ENCODE data around the gene TRAPPC3L.

TRAPPC3L gene

DNA sequence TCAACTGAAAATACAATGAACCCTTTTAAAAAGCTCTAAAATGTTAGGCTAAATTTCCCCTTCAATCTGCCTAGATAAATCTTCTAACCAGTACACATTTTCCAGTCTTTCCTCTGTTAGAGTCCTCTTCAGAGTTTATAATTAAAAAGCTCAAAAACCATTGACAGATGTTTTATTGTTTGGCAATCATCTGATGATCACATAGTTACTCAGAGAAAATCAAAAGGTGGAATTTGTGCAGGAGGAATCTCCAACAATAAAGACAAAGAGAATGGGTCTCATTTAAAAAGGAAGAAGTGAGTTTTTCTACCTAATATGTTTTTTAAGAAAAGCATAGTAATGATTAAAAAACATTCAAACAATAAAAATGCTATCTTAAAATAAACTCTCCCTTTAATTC, 3.1 kb downstream of the TRAPPC3L start:
- FAIRE-seq (no peak), DNase-seq (ENCODE audit: insufficient read length, low spot score) (no peak)
- no peak for TF ChIP-seq POLR2AphosphoS5 (IDR thresholded peaks at IDR 0.05; ENCODE audit: low read depth, low read length)
- no peak for TF ChIP-seq POU2F2 (IDR thresholded peaks at IDR 0.05; ENCODE audit: low read depth, low read length)
- TF ChIP-seq PAX5 (IDR thresholded peaks at IDR 0.05; ENCODE audit: insufficient read depth, low read length, severe bottlenecking) = no peak
- no peak for TF ChIP-seq TAF1 (IDR thresholded peaks at IDR 0.05; ENCODE audit: low read depth, low read length)
- no peak for TF ChIP-seq POLR2A (IDR thresholded peaks at IDR 0.05; ENCODE audit: low read depth, low read length)
- TF ChIP-seq SPI1 (IDR thresholded peaks at IDR 0.05; ENCODE audit: low read depth, low read length) = no peak

GRCh38 chr6:116536216-116536621, 9.3 kb downstream of the TRAPPC3L start:
- TF ChIP-seq POLR2AphosphoS5 (IDR thresholded peaks at IDR 0.05; ENCODE audit: low read depth, low read length) (no peak), PAX5 (IDR thresholded peaks at IDR 0.05; ENCODE audit: insufficient read depth, low read length, severe bottlenecking) (no peak), POU2F2 (IDR thresholded peaks at IDR 0.05; ENCODE audit: low read depth, low read length) (no peak), POLR2A (IDR thresholded peaks at IDR 0.05; ENCODE audit: low read depth, low read length) (no peak), TAF1 (IDR thresholded peaks at IDR 0.05; ENCODE audit: low read depth, low read length) (no peak), SPI1 (IDR thresholded peaks at IDR 0.05; ENCODE audit: low read depth, low read length) (no peak)
- FAIRE-seq (peak; percentile 69), DNase-seq (ENCODE audit: insufficient read length, low spot score) (no peak)

DNA sequence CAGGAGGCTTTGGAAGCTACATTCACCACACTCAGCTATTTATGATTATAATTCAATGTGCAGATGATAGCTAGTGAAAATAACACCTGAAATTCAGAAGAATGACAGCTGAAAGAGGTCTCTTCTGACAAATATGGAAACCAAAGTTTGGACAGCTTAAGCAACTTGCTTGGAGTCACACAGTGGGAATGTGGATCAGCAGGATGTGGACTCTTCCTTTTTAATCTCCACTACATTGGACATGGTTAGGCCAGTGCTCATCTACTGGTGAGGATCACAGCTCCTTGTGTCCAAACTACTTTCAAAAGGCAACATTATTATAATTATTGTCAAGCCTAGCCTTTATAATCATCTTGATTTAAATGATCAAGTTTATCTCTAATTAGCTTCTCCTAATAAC, 10.4 kb downstream of the TRAPPC3L start:
- DNase-seq (ENCODE audit: insufficient read length, low spot score) (no peak), FAIRE-seq (no peak)
- TF ChIP-seq POLR2AphosphoS5 (IDR thresholded peaks at IDR 0.05; ENCODE audit: low read depth, low read length) (no peak), SPI1 (IDR thresholded peaks at IDR 0.05; ENCODE audit: low read depth, low read length) (no peak), POU2F2 (IDR thresholded peaks at IDR 0.05; ENCODE audit: low read depth, low read length) (no peak), POLR2A (IDR thresholded peaks at IDR 0.05; ENCODE audit: low read depth, low read length) (no peak), PAX5 (IDR thresholded peaks at IDR 0.05; ENCODE audit: insufficient read depth, low read length, severe bottlenecking) (no peak), TAF1 (IDR thresholded peaks at IDR 0.05; ENCODE audit: low read depth, low read length) (no peak)

GRCh38 chr6:116533233-116533957, 12.1 kb downstream of the TRAPPC3L start:
- no peak for FAIRE-seq
- DNase-seq (ENCODE audit: insufficient read length, low spot score) = no peak
- TF ChIP-seq TAF1 (IDR thresholded peaks at IDR 0.05; ENCODE audit: low read depth, low read length) = no peak
- no peak for TF ChIP-seq PAX5 (IDR thresholded peaks at IDR 0.05; ENCODE audit: insufficient read depth, low read length, severe bottlenecking)
- TF ChIP-seq POU2F2 (IDR thresholded peaks at IDR 0.05; ENCODE audit: low read depth, low read length) = no peak
- no peak for TF ChIP-seq POLR2A (IDR thresholded peaks at IDR 0.05; ENCODE audit: low read depth, low read length)
- TF ChIP-seq SPI1 (IDR thresholded peaks at IDR 0.05; ENCODE audit: low read depth, low read length) = no peak
- no peak for TF ChIP-seq POLR2AphosphoS5 (IDR thresholded peaks at IDR 0.05; ENCODE audit: low read depth, low read length)

- FAIRE-seq (peak; percentile 89), DNase-seq (ENCODE audit: insufficient read length, low spot score) (no peak)
- TF ChIP-seq TAF1 (IDR thresholded peaks at IDR 0.05; ENCODE audit: low read depth, low read length) = no peak
- no peak for TF ChIP-seq POLR2AphosphoS5 (IDR thresholded peaks at IDR 0.05; ENCODE audit: low read depth, low read length)
- TF ChIP-seq POLR2A (IDR thresholded peaks at IDR 0.05; ENCODE audit: low read depth, low read length) = no peak
- no peak for TF ChIP-seq SPI1 (IDR thresholded peaks at IDR 0.05; ENCODE audit: low read depth, low read length)
- no peak for TF ChIP-seq POU2F2 (IDR thresholded peaks at IDR 0.05; ENCODE audit: low read depth, low read length)
- TF ChIP-seq PAX5 (IDR thresholded peaks at IDR 0.05; ENCODE audit: insufficient read depth, low read length, severe bottlenecking) = no peak
Observed at GRCh38 chr6:116531675-116532570, 13.6 kb downstream of the TRAPPC3L start.

DNA sequence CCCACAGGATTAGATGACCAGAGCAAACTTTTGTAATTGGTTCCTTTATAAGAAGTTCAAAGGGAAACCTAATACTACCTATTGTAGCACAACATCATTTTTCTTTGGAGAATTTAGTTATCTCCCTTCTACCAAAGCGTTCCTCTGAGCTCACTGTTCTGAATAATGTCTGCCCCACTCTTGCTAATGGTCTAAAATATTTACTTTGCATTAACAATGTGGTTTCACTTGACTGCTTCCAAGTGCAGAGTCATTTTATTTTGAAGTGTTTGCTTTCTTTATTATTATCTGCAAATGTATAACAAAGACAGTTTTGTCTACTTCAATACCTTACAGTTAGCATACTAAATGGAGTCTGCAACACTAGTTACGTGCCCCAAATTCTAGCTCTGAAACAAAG, 15.0 kb downstream of the TRAPPC3L start:
- FAIRE-seq (no peak), DNase-seq (ENCODE audit: insufficient read length, low spot score) (no peak)
- TF ChIP-seq POU2F2 (IDR thresholded peaks at IDR 0.05; ENCODE audit: low read depth, low read length) = no peak
- no peak for TF ChIP-seq PAX5 (IDR thresholded peaks at IDR 0.05; ENCODE audit: insufficient read depth, low read length, severe bottlenecking)
- no peak for TF ChIP-seq TAF1 (IDR thresholded peaks at IDR 0.05; ENCODE audit: low read depth, low read length)
- TF ChIP-seq SPI1 (IDR thresholded peaks at IDR 0.05; ENCODE audit: low read depth, low read length) = no peak
- TF ChIP-seq POLR2A (IDR thresholded peaks at IDR 0.05; ENCODE audit: low read depth, low read length) = no peak
- no peak for TF ChIP-seq POLR2AphosphoS5 (IDR thresholded peaks at IDR 0.05; ENCODE audit: low read depth, low read length)

DNA sequence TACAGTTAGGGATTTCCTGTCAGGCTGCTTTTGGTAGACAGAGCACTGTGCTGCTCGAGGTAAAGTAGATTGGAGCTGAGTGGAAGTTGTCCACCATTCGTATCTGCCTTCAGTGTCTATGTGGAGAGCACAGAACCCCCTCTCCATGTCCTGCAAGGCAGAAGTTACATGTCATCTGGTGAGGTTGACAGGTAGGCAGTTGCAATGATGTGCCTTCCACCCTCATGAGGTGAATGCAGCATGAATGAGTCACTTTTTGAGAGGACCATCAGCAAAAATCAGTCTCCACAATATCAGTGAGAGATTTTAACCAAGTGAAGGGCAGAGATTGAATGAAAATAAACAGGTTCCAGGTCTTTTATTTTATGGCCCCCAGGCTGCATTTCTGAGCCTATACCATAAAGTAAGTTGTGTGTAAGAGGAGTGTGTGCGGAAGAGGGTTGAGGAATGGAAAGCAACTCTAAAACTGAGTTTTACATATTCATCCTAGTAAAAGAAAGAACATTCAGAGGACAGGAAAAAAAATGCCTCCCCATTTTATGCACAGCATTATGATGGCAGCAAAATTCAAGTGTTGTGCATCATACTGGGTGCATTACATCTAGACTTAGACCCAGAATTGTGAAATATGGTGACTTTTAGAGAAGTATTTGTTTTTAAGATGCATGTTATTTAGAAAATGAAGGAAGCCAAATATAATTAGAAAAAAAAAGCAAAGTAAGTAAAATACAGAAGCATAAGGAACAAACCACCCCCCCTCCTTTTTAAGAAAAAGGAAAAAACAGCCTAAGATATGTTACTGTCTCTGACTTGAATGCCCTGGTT, 15.8 kb downstream of the TRAPPC3L start:
- DNase-seq (ENCODE audit: insufficient read length, low spot score) = no peak
- peak; percentile 69 for FAIRE-seq
- TF ChIP-seq POLR2A (IDR thresholded peaks at IDR 0.05; ENCODE audit: low read depth, low read length) (no peak), TAF1 (IDR thresholded peaks at IDR 0.05; ENCODE audit: low read depth, low read length) (no peak), POLR2AphosphoS5 (IDR thresholded peaks at IDR 0.05; ENCODE audit: low read depth, low read length) (no peak), POU2F2 (IDR thresholded peaks at IDR 0.05; ENCODE audit: low read depth, low read length) (no peak), SPI1 (IDR thresholded peaks at IDR 0.05; ENCODE audit: low read depth, low read length) (no peak), PAX5 (IDR thresholded peaks at IDR 0.05; ENCODE audit: insufficient read depth, low read length, severe bottlenecking) (no peak)

DNA sequence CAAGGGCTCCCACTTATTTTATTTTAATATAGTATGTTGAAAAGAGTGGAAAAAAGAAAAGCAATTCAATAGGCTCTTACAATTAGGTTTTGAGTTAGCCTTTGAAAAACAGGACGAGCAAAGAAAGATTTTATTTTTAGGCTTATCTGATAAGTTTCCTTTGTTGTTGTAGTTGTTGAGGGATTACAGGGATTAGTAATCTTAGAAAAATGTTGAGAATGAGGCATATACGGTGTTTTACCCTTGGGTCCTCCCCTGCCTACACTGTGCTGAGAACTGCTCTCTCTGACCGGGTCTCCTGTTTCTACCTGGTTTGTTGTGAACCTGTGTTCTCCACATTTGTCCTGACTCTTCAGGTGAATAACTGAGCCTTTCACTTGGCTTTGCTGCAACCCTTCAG, 16.7 kb downstream of the TRAPPC3L start:
- no peak for DNase-seq (ENCODE audit: insufficient read length, low spot score)
- TF ChIP-seq POLR2A (IDR thresholded peaks at IDR 0.05; ENCODE audit: low read depth, low read length) = no peak
- no peak for TF ChIP-seq TAF1 (IDR thresholded peaks at IDR 0.05; ENCODE audit: low read depth, low read length)
- TF ChIP-seq SPI1 (IDR thresholded peaks at IDR 0.05; ENCODE audit: low read depth, low read length) = no peak
- TF ChIP-seq POU2F2 (IDR thresholded peaks at IDR 0.05; ENCODE audit: low read depth, low read length) = no peak
- no peak for FAIRE-seq
